GM19397 (cell line): ENCODE results near the gene E2F3.

Experiments used
- ATAC-seq: cut with Tn5 transposase; IDR thresholded peaks from one replicate; pipeline ENCODE4 v1.9.1; 2021; ENCODE audit warnings: mild to moderate bottlenecking, moderate library complexity; ENCODE audit not compliant: unreplicated experiment

E2F3 gene

GRCh38 chr6:20402092-20402341 is 338 bp downstream of the E2F3 start:
- ATAC-seq = no peak

GRCh38 chr6:20402342-20403069 is 827 bp downstream of the E2F3 start:
- ATAC-seq = no peak

DNA sequence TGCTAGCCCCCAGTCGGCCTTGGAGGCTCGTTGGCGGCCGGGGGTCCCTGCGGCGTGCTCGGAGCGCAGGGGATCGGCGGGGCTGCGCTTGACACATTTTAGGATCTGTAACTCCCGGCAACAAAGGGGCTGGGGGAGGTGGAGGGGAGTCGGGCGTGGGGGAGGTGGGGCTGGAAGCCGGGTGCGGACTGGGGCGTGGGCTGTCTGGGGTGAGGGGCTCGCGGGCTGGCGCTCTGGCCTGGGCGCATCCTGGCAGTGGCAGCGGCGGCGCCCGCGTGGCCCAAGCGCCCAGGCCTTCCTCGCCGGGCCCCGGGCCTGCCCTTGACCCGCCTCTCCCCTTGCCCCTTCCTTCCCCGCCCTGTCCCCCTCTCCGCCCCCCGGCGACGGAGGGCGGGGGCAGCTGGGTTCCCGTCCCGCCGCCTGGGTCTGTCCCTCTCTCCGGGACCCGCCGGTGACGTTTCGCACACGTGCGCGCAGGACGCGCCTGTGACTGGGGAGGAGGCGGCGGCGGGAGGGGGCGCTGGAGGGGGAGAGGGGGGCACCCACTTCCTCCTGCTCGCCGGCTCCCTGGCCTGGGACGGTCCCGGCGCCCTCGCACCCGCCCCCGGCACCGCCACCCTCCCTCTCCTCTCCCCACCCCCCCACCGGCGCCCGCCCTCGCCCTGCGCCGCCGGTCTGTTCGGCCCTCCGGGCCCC is 1.5 kb downstream of the E2F3 start:
- ATAC-seq = peak; percentile 49

- ATAC-seq = no peak
Observed at GRCh38 chr6:20403766-20404640, 2.3 kb downstream of the E2F3 start.

DNA sequence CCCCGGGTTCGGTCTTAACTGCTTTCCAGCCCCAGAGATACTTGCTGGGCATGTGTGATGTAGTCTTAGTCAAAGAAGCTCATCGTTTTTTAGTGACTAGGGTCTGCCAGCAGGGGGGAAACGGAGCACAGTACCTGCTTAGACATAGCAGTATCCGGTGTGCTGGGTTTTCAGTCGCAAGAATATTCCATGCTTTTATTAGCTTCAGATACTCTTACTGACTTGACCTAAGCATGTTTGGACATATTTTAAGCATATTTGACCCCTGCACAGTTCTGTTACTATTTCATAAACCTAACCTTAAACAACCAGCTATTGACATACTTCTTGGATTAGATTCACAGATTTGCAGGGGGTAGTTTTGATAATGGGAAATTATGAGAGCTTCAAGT is 3.0 kb downstream of the E2F3 start:
- peak; percentile 15 for ATAC-seq

DNA sequence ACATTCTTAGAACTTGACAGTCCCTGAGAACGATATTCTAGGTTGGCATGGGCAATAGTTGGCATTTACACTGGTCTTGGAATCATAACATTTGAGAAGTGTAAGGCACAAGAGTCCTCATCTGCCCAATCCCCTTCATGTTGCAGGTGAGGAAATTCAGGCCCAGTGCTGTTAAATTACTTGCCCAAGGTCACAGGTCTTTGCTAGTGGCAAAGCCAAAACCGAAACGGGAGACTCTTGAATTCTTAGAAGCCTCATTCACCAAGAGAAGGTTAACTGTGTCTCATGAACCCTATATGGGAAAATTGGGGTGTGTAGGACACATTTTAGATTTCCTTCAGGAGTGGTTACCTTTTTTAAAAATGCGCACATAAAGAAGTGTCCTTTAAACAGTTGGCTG is 7.2 kb downstream of the E2F3 start:
- ATAC-seq = no peak

DNA sequence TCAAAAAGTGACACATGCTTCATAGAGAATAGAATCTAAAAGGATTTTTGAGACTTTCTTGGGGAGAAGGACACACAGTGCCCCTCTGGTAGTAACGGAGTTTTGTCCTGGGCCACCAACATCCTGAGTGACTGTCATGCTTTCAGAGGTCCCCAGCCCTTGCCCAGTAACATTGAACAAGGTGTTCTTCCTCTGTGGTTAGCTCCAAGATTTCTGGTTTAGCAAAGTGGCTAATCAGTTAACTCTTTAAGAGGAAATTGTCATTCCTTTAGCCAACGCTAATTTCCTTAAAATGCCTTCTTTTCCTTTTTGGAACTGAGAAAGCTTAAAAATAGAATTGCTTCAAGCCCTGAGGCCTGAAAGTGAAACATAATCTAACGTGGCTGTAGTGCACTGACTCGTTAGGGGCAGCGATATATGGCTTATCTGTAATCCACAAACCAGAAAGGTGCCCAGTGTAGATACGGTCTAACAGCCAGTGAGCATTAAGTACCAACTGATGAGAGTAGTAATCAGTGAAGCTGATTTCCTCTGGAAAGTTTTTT is 7.8 kb downstream of the E2F3 start:
- ATAC-seq = peak; percentile 93

DNA sequence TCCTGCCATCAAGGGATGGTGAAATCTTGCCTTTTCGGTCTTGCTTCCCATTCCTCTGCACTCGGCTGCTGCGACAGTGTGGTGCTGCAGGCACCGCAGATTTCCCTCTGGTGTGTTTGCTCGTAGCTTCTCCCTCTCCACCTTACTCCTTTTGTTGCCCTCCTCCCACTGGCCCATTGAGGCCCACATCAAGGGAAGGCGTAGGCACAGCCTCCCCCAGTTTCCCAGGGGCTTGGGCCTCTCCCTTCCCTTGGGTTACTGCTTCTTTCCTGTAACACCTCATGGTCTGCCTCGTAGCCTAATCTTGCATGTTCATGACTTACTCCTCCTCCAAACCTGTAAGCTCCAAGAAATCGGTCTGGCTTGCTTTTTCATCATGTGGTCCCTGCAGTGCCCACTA is 9.9 kb downstream of the E2F3 start:
- no peak for ATAC-seq

DNA sequence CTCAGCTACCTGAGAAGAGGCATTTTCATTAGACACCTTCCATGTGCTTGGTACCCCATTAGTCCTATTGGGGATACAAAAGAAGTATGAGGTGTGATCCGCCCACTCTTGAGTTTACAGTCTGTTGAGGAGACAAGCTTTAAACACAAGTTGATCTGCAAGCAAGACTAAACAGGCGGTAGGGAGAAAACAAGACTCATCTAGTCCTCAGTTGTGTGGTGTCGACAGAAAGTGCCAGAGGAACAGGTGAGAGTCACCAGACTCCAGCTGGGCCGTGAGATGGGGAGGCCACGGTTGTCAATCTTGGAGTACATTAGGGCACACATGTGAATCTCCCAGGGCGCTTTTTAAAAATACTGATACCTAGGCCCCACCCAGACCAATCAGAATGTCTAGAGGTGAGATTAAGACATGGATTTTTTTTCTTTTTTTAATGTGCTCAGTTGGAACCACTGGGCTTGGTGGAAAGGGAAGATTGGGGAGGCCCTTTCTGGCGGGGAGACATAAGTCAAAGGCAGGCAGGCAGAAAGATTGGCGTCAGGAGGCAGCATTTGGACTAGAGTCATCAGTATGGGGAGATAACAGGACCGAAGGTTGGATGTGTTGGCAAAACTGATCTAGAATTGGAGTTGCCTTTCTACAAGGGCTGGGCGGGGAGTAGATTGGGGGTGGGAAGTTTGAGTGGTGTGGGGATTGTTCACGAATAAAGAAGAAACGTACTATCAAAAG is 10.4 kb downstream of the E2F3 start:
- ATAC-seq = no peak

DNA sequence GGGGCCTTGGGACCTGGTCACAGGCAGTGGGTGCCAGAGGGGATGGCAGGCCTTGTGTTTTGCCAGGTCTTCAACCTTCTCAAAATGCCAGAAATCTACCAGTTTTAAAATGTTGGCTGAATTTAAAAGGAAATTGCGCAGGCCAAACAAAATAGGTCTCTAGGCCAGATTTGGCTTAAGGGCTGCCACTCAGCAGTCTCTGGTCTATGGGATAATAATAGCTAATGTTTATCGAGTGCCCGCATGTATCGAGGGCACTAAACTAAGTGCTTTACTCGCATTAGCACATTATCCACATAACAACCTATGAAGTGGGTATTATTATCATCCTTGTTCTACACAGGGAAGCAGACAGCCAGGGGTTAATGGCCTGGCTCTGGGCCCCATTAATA is 11.0 kb downstream of the E2F3 start:
- ATAC-seq = no peak

DNA sequence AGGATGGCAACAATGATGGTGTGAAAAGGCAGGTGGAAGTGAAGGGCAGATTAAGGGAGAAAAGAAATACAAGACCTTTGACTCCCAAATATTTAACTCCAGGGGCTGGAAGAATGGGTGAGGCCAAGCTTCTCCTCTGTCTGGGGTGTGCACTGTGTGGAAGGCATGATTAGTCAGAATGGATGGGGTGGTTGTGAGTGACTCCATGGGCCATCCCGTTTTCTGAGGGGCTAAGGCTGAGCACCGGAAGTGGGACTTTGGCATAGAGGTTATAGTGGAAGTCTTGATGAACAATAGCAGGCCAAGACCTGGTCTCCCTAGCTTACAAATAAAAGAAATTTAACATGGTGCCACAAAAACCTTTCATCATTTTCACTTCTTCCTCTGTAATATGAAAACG is 12.1 kb downstream of the E2F3 start:
- ATAC-seq = no peak

DNA sequence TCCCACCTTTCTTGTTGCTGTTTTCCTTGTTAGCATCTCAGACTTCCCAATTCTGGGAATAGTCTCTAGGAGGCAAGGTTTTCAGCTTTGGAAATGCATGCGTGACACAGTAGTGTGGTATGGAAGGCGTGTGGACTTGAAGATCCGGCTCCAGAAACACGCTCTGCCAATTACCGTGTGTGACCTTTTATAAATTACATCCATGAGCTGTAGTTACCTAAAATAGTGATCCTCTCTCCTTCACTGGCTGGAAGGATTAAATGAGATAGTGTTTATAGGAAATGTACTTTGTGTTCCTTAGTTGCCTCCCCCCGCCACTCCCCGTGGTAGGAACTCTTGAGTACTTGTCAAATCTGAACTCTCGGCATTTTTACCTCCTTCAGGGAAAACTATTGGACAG is 13.0 kb downstream of the E2F3 start:
- ATAC-seq = no peak

- ATAC-seq = no peak
Observed at GRCh38 chr6:20415304-20415703, 13.6 kb downstream of the E2F3 start.

GRCh38 chr6:20415712-20416454 is 14.2 kb downstream of the E2F3 start:
- ATAC-seq = no peak

- ATAC-seq = no peak
Observed at GRCh38 chr6:20416567-20417345, 15.1 kb downstream of the E2F3 start.

DNA sequence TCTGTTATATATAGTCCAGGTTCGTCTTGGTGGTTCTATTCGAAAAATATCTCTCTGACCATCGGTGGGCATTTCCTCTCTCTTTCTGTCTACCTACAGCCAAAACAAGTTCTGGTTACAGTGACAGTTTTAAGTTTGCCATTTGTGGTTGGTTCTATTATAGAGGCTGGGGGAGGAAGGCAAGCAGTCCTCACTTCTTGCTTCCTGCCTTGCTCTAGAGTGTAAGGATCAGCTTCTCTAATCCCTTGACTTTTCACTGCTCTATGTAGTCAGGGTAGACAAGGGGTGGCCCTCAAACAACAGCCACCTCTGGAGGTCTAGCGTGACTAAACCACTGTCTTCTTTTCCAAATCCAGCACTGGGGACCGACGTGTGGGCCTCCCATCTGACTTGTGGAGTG is 16.1 kb downstream of the E2F3 start:
- peak; percentile 59 for ATAC-seq

DNA sequence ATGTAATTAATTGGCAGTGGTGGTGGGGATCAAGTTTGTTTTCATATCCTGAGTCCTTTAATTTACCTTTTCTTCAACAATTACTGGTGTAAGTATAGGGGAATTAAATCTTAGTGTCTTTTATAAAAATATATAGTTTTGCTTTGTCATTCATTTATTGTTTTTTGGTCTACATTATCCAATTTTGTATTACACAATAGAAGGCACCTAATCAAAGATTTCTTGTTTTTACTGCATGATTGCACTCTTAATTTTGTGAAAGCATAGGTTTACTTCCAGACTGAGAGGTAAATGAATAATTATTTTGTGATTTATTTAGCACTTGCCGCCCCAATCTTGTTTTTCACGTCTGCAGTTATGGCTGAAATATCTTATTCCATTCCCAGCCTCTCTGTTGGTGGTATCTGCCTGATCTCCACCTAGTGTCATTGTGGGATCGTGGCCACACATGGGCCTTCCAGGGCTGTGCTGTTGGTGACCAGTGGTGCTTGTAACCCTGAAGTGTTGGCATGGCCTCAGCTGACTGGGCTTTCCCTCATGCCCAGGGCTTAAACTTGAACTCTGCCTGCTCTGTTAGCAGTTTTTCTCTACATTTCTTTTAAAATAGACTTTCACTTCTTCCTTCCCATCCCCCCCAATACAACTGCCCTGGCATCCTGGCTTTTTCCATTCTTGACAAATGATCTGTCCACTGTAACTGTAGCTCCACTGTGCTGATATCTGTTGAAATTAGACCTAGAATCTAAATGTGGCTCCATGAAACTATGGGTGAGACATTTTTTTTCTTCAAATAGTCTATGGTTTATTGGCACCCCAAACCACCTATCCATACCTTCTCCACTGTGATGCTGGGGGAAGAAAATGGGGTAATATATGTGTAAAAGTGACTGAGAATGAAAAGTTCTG is 24.8 kb downstream of the E2F3 start:
- ATAC-seq = no peak

DNA sequence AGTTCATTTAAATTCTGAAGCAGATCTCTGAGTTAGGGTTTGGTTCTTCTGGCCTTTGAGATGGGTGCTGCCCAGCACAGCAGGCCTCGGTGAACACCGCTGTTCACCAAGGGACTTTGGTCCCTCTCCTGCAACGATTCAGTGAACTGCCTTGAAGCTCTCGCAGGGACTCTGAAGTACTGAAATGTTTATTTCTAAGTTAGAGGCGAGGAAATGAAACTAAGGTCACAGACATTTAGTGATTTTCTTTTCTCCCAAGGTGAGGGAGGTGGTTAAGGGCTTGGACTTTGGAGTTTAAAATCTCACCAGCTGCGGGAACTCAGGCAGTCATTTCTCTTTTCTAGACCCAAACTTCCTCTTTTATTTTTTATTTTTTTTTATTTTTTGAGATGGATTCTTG is 26.2 kb downstream of the E2F3 start:
- peak; percentile 80 for ATAC-seq

GRCh38 chr6:20432692-20433091 is 31.0 kb downstream of the E2F3 start:
- no peak for ATAC-seq
